Superior temporal gyrus (tissue), 1 donor: ENCODE data around the gene ZNF598.
"Not testable (repeated sequence)": the region's sequence is repeated elsewhere in the genome, so short reads cannot be mapped to it uniquely, and the experiment has no call there.

Experiments used
- DNase-seq: peaks from one replicate; pipeline ENCODE4 v3.0.0-alpha.2; 2016; ENCODE audit errors: extremely low spot score

The ZNF598 gene

GRCh38 chr16:2040787-2041522 is 31.3 kb upstream of the ZNF598 start:
- no peak for DNase-seq

- no peak for DNase-seq
Measured at GRCh38 chr16:2040041-2040786, 30.6 kb upstream of the ZNF598 start.

GRCh38 chr16:2039274-2040031 is 29.8 kb upstream of the ZNF598 start:
- no peak for DNase-seq

- no peak for DNase-seq
Measured at GRCh38 chr16:2038382-2039231, 29.0 kb upstream of the ZNF598 start.

GRCh38 chr16:2037647-2038381 is 28.2 kb upstream of the ZNF598 start:
- DNase-seq = no peak

- no peak for DNase-seq
Measured at GRCh38 chr16:2037115-2037514, 27.5 kb upstream of the ZNF598 start.

- DNase-seq = no peak
Measured at GRCh38 chr16:2036200-2036966, 26.8 kb upstream of the ZNF598 start.

- DNase-seq = no peak
Measured at GRCh38 chr16:2035431-2036199, 26.0 kb upstream of the ZNF598 start.

- no peak for DNase-seq
Measured at GRCh38 chr16:2034696-2035430, 25.2 kb upstream of the ZNF598 start.

GRCh38 chr16:2033909-2034695 is 24.5 kb upstream of the ZNF598 start:
- DNase-seq = not testable (repeated sequence)

- DNase-seq = peak; percentile 93
Measured at GRCh38 chr16:2033057-2033908, 23.7 kb upstream of the ZNF598 start.

- DNase-seq = peak; percentile 50
Measured at GRCh38 chr16:2032285-2033056, 22.9 kb upstream of the ZNF598 start.

GRCh38 chr16:2031081-2031577 is 21.5 kb upstream of the ZNF598 start:
- DNase-seq = no peak

- DNase-seq = no peak
Measured at GRCh38 chr16:2030036-2030435, 20.4 kb upstream of the ZNF598 start.

- no peak for DNase-seq
Measured at GRCh38 chr16:2029350-2029749, 19.7 kb upstream of the ZNF598 start.
